GM19463 (cell line): ENCODE measurements around the gene TLE1.
"Not testable (repeated sequence)": the region's sequence is repeated elsewhere in the genome, so short reads cannot be mapped to it uniquely, and the experiment has no call there.

Experiments used
- ATAC-seq: cut with Tn5 transposase; IDR thresholded peaks from one replicate; pipeline ENCODE4 v1.9.1; 2021; ENCODE audit warnings: mild to moderate bottlenecking, moderate library complexity; ENCODE audit not compliant: unreplicated experiment

The TLE1 gene

DNA sequence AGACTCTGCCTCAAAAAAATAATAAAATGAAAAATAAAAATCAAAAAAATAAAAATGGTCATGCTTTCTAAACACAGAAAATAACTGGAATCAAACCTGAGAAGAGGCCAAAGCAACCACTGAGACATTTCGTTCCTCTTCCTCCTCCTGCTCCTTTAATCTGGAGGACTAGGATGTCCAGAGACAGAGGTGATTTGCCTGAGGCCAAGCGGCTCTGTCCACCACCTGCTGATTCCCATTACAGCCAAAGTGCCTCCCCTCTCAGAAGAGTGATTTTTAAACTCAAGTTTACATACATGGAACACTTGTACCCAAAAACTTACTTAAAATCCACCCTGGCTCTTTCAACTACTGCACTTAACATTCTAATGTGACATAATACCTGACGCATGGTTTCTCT, 65.6 kb downstream of the TLE1 start:
- no peak for ATAC-seq

DNA sequence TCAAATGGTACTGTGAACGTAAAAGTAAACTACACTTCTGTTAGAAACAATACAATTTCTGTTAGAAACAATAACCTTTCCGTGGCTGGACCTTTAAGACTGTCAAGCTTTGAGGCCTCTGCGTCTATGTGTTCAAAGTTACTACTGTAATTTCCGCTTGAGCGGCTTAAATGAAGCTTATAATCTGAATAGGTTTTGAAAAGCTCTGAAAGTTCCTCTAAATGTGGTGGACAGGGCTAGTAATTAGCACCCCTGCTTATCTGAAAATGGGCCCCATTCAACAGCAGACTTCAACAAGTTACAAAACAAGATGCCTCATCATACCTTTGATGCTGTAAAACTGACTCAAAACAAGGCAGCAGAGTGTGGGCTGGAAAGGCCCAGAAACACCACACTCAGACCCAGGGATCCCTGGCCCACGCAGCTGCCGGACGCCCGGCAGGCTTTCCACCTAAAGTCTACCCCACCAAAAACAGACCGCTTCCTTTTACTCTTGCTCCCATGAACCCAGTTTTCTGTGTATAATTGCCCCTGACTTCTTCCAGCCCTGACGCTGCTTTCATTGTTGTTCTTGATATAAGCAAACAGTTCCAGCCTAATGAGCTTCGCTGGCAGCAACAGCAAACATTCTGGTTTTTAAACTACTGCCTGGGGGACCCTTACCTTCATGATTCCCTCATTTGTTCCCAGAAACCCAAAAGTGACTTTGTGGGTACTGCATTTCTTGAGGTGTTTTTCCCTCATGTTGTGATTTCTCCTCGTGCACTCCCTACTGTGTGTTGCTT, 66.7 kb downstream of the TLE1 start:
- ATAC-seq: no peak

DNA sequence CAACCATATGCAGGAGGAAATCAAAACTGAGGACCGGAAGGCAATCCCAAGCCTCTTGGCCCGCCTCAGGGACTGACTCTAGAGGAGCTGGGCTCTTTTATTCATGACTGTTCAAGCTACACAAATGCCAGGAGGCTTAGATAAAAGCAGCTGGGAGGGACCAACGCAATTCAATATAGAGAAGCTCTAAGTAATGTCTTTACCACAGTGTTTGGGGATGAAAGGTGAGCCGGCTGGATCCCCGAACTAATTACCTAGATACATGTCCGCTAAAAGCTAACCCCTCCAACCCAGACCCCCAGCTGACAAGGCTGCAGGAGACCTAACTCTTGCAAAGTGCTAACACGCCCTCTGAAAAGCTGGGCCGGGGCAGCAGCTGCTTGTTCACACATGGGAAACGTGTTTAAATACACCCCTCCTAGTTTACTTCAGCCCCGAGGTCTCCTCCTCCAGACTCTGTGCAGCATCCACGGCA, 67.5 kb downstream of the TLE1 start:
- ATAC-seq: no peak

DNA sequence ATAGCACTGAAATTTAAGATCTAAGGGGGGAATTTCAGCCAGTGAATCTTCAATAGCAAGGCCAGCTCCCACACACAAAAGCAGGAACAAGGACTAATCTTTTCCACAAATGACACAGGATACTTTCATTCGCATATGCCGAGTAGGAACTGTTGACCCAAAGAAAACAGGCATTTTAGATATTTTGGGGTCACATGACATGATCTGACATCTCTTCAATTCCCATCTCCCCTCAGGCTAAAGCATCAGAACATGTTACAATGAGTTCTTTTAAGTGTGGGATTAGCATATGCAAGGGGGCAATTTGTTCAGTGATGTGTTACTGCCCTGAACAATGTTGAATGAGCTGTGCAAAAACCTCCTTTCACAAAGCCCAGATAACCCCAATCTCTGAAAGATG, 68.2 kb downstream of the TLE1 start:
- no peak for ATAC-seq

DNA sequence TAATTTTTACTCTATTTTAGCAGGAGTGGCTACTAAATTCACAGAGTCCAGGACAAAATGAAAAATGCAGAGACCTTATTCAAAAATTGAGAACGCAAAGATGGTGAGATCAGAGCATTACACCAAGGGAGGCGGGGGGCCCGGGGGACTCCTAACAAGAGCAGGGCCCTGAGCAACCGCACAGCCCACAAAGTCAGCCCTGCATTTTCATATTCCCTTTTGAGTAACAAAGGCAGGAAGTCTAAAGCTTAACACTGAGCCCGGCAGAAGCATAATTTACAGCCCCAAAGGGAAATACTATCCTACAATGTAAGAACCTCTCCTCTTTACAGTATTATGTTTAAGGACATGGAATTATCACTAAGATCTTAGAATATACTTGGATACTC, 69.4 kb downstream of the TLE1 start:
- ATAC-seq: no peak

DNA sequence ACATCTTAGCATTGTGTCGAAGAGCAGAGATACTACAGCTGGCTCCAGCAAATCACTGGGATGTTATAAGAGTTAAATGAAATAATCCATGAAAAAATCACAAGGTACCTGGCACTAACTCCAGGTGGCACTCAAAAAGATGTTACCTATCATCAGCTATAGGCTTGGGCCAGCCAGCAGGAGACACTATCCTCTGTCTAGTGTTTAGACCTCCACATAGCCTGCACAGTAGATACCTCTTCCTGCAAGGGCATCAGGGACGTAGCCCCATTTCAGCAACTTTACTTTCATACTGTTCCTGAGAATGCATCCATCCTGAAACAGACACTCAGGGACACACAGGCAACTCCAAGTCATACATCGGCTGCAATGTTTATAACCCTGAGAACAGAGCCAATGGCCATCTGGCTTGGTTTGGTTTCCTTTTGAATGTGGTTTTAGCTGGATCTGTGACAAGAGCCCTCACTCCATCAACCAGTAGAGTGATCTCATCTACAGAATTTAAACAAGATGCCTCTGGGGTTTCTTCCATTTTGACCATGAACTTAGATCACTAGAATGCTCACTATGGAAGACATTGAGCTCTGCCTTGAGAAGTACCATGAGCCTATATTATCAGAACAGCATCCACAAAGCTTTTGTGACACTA, 69.9 kb downstream of the TLE1 start:
- no peak for ATAC-seq

DNA sequence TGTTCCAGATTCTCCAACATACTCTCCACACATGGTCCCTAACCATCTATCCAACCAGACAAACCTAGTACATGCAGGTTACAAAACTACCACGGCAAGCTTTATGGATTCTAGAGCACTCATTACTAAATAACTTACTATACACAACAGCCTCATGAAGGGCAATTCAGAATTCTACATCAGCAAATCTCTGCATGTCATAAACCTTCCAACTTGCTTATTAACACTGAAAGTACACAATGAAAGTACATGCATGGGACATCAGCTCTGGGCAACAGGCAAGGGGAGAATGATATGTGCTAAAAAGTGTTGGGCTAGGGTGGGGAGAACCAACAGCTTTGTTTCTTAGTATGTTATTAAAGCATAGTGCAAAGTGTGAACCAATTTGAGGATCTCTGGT, 70.4 kb downstream of the TLE1 start:
- no peak for ATAC-seq

DNA sequence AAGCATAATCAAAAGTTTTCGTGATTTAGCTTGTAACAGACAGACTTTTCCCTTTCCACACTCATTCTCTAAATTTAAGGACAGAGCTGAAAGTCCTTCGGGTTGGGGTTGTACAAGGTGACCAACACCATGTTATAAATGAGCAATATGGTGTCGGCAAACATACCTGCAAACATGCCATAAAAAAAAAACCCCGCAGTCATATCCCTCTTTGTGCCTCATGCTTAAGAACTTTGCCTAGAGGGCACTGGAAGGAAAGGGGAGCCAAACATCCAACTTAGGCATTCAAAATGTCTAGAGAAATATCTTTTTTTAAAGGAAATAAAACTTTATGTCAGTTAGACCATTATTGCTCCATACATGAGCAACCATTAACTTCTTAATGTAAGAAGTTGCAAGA, 73.2 kb downstream of the TLE1 start:
- ATAC-seq: no peak

DNA sequence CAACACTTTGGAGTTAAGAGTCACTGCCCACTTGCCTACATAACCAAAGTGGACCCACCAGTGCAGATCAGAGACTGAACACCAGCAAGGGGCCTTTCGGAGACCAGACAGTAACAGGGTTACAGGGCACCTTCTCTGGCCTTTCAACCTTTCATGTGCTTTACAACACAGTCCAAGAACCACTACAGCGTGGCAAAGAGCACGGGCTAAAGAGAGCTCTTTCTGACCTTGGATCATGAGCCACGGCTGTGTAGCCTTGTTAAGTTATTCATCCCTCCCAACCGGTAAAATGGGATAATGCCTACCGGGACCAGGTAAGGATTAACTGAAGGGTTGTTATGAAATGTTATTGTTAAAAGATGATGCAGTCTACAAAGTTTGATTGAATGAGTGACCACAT, 75.0 kb downstream of the TLE1 start:
- no peak for ATAC-seq

DNA sequence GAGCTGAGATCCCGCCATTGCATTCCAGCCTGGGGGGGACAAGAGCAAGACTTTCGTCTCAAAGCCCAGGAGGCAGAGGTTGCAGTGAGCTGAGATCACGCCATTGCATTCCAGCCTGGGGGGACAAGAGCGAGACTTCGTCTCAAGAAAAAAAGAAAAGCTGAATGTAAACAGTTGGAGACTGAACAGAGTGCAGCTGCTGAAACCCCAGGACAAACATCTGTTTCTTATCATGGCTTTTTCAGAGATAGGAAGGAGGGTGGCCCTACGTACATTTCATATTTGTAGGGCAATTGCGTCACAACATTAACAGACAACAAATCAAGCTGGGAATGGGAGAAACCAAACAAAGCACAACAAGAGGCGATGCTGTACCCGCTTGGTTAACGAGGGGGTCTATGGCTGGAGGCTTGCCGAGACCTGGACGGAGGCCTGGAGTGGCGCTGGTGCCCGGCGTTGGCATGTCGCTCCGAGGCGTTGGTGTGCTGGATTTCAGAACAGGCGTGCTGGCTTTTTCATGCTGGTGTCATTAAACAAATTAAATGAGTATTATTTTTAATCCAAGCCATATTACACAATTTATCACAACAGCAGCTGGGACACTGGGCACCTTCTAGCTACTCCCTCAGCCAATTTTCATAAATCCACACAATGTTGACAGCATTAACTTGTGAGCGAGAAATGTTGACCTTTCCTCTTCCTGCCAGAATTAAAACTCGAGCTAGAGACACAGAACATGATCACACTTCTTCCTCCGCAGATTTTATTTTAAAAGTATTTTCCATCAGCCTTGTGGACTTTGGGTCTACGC, 76.1 kb downstream of the TLE1 start:
- ATAC-seq: no peak

DNA sequence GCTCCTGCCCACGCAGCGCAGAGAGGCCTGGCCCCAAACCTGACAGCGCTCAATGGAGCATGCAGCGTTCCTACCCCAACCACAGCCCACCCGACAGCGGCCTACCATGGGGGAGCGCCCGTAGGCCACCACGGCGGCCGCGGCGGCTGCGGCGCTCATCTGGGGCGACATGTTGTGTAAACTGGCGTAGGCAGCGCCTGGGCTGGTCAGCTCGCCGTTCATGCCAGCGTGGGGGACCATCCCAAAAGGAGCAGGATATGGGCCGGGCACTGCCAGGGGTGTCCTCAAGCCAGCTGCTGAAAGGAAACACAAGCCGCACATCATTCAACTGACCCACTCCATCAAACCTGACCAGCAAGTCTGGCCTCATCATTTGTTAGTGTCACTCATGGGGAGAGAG, 77.7 kb downstream of the TLE1 start:
- ATAC-seq: no peak

DNA sequence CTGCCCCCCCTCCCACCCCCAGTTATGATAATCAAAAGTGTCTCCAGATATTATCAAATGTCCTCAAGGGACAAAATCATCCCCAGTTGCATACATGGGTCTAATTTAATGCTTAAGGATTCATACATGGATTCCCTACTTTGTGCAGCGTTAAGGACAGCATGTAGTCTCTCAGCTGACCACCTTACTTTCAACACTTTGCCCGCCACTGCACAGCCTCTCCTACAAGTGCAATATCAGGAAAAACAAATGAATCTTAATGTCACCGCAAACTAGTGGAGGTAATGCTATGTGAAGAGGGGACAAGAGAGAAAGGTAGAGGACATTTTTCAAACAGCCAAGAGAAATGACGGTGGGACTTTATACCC, 78.6 kb downstream of the TLE1 start:
- ATAC-seq: no peak

DNA sequence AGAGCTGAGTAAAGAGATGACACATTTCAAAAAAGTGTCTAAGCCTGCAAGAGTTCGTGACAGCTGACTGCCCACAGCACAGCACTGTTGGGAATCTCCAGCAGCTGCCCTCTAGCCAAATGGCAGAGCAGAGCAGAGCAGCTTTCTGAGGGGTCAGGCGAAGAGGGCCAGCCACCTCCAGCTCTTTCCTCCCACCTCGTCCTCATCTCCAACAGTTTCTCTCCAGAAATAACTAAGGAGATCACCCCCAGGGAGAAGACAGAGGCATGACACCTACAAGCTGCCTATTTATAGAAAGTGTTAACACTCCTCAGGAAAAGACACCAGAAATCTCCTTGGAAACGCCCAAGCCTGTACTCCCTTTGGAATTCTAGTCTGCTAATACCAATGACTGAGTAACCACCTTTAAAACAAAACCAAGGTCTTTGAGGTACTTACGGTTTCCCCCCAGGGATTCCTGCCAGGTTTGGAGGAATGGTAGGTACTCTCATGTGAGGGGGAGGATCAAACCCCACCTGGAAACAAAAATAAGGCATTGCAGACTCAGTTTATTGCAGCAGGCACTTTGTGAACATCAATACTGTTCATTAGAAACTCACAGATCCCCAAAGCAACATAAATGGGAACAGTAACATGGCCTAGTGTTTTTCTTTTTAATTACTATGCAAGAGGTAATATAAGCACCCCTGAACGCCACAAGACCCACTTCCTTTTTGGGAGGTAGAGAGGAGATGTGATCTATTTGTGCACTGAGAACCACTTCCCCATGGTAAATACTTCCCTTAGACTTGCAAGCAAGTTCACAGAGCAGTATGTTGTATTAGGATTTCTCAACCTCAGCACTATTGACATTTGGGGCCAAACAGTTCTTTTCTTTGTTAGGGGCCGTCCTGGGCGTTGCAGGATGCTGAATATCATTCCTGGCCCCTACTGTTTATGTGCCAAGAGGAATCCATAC, 79.3 kb downstream of the TLE1 start:
- ATAC-seq: no peak

DNA sequence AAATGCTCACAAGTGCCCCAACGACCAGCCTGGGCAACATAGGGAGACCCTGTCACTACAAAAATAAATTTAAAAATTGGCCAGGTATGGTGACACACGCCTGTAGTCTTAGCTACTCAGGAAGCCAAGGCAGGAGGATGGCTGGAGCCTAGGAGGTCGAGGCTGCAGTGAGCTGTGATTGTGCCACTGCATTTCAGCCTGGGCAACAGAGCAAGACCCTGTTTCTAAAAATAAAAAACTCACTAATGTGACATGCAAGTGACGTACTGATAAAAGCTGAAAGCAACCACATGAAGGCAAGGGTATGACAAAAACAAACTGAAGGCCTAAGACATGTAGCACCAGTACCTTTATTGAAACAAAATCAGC, 81.1 kb downstream of the TLE1 start:
- ATAC-seq: no peak

DNA sequence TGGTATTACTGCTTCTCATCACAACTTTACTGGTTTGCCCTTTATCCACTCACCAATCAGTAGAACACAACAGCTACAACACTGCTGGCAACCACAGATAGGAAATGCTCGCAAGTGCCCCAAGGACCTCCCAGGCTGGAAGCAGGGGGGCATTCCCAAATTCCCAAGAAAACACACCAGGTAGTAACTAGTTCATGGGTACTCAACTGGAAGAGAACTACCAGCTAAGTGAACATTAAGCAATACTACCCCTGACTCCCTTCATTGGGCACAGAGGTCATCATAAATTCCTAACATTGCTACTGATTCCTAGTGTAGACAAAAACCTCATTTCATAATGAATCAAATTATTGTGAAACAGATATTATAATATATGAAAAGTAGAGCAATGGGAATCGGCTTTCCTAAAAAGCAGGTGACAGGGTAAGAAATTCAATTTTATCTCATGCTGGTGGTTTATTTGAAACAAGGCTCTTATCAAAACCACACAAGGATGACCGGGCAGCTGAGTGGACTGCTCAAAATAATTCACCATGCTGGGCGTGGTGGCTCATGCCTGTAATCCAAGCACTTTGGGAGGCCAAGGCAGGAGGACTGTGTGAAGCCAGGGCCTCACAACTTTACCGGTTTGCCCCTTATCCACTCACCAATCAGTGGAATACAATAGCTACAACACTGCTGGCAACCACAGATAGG, 81.6 kb downstream of the TLE1 start:
- ATAC-seq: no peak

DNA sequence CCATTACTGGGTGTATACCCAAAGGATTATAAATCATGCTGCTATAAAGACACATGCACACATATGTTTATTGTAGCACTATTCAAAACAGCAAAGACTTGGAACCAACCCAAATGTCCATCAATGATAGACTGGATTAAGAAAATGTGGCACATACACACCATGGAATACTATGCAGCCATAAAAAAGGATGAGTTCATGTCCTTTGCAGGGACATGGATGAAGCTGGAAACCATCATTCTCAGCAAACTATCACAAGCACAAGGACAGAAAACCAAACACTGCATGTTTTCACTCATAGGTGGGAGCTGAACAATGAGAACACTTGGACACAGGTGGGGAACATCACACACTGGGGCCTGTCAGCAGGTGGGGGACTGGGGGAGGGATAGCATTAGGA, 83.1 kb downstream of the TLE1 start:
- ATAC-seq: not testable (repeated sequence)

DNA sequence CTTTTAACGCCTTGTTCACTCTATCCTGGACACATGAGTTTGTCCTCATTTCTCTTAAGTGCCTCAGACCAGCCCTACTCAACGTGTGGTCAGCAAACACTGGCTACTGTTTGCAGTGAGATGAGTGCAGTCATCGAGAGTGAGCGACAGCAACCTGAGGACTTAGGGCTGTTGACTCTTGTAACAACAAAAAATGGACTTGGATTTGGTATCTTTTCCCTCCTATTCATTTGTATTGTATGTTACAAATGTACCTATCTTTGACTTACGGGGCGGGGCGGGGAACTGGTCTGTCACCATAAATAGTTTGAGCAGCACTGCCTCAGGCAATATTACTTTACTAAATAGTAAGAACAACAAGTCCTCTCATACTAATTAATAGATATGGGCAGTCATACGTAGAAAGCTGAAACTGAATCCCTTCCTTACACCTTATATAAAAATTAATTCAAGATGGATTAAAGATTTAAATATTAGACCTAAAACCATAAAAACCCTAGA, 84.1 kb downstream of the TLE1 start:
- no peak for ATAC-seq

DNA sequence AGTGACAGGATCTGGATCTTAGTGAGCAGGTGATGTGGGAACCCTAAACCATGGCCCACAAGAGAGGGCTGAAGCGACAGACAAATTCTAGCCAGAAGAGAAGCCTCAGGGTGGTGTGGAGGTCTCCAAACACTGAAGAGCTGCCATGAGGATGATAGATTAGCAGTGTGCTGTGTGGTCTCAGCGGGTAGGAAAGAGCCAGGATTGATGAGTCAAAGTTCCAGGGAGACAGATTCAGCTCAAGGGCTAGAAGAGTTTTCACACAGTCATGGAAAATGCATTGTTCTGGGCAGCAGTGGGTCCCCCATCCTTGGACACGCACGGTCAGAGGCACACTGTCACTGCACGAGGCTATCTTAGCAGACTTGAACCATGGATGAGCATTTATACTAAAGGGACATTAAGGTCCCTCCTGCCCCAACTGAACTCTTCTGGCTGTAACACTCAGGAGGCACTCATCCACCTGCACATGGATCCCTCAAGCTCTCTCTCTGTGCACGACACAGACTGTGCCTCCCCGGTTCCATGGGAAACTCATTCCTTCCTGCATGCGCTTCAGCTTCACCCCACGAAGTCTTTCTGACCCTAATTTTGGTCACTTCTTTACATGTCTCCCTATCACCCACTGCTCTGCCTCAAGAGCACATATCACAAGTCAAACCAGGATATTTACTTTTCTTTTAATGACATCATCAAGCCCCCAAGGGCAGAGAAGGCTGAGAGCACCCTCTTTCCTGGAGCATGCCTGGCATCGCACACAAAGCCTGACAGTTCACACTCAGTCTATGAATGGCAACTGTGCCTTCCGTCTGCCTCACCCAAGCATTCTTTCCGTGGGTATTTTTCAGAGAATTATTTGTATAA, 84.8 kb downstream of the TLE1 start:
- ATAC-seq: no peak
